ENCODE results near the gene KIAA2012.

DNA sequence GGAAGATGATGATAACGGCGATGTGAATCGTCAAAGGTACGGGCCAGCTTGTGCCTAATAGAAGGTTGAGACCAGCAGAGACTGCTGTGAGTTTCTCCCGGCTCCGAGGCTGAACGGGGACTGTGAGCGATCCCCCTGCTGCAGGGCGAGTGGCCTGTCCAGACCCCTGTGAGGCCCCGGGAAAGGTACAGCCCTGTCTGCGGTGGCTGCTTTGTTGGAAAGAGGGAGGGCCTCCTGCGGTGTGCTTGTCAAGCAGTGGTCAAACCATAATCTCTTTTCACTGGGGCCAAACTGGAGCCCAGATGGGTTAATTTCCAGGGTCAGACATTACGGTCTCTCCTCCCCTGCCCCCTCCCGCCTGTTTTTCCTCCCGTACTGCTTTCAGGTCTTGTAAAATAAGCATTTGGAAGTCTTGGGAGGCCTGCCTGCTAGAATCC lies 36.4 kb upstream of the KIAA2012 start:
- TF ChIP-seq POLR2A (IDR thresholded peaks at IDR 0.05; ENCODE audit: low read depth, low read length): no peak
- TF ChIP-seq PAX5 (IDR thresholded peaks at IDR 0.05; ENCODE audit: insufficient read depth, low read length, severe bottlenecking): no peak
- no peak for TF ChIP-seq POLR2AphosphoS5 (IDR thresholded peaks at IDR 0.05; ENCODE audit: low read depth, low read length)
- no peak for TF ChIP-seq TAF1 (IDR thresholded peaks at IDR 0.05; ENCODE audit: low read depth, low read length)
- no peak for TF ChIP-seq SPI1 (IDR thresholded peaks at IDR 0.05; ENCODE audit: low read depth, low read length)
- no peak for TF ChIP-seq POU2F2 (IDR thresholded peaks at IDR 0.05; ENCODE audit: low read depth, low read length)

Measured in GM12891 (cell line).